ENCODE data around the gene TCF7L2. TPM values are rescaled to one million over a fixed set of nuclear protein-coding genes. Genes with fewer than 3 reads are reported as not detected.

The TCF7L2 gene
- total RNA-seq, 1 donor: 8.8 TPM

DNA sequence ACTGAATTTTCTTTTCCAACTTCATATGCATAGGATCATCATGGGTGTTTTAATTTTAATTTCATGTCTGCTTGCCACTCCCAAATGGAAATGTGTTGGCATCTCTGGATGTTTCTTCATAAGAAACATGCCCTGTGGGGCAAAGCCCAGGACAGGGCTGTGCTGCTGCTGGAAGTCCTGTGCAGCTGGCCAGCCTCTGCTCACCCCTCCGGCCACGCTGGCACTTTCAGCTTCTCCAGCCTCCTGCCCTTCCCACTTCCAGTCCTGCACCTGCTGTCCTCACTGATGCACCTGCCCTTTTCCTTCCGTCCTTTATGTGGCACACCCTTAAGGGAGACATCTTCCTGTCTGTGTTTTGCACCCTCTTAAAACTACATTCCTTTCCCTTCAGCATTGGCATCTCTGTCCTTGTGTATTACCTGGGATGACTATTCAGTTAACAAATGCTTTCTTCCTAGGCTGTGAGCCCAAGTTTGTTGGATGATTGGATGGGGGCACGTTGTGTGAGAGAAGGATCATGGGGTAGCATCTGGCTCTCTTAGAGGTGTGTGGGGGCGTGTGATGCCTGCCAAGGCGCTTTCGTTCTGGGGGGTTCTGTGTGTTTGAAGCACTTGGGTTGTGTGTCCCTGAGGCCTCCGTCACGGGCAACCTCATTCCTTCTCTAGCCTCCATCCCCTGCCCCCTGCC, 56.8 kb downstream of the TCF7L2 start:
- no peak for DNase-seq (ENCODE audit: low read depth)
- TF ChIP-seq, protein P1, sequence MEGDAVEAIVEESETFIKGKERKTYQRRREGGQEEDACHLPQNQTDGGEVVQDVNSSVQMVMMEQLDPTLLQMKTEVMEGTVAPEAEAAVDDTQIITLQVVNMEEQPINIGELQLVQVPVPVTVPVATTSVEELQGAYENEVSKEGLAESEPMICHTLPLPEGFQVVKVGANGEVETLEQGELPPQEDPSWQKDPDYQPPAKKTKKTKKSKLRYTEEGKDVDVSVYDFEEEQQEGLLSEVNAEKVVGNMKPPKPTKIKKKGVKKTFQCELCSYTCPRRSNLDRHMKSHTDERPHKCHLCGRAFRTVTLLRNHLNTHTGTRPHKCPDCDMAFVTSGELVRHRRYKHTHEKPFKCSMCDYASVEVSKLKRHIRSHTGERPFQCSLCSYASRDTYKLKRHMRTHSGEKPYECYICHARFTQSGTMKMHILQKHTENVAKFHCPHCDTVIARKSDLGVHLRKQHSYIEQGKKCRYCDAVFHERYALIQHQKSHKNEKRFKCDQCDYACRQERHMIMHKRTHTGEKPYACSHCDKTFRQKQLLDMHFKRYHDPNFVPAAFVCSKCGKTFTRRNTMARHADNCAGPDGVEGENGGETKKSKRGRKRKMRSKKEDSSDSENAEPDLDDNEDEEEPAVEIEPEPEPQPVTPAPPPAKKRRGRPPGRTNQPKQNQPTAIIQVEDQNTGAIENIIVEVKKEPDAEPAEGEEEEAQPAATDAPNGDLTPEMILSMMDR (IDR thresholded peaks at IDR 0.05; ENCODE audit: insufficient read depth, low read length): no peak
- no peak overlapping the region for H3K4me3 ChIP-seq (ENCODE audit: low read depth, low read length)

DNA sequence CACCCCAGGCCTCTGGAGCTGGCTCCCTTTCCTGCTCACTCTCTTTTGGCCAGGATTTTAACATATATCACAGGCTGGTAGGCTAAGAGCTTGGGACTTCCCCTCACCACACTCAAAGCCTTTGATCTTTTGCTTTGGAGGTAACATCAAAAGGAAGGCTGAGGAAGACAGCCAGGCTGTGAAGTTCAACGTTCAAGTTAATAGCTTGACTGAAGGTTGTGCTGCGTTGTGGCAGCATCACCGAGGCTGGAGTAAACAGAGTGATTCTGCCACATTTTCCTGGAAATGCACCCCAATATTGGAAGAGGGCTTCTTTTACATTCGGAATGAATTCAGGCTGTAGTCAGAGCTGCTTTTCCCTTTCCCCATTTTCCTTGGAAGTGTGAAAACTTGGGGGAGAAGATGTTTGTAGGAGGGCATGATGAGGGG, 57.3 kb downstream of the TCF7L2 start:
- TF ChIP-seq, protein P1 (IDR thresholded peaks at IDR 0.05; ENCODE audit: insufficient read depth, low read length): no peak
- DNase-seq (ENCODE audit: low read depth): no peak
- H3K4me3 ChIP-seq (ENCODE audit: low read depth, low read length): no peak overlapping the region

DNA sequence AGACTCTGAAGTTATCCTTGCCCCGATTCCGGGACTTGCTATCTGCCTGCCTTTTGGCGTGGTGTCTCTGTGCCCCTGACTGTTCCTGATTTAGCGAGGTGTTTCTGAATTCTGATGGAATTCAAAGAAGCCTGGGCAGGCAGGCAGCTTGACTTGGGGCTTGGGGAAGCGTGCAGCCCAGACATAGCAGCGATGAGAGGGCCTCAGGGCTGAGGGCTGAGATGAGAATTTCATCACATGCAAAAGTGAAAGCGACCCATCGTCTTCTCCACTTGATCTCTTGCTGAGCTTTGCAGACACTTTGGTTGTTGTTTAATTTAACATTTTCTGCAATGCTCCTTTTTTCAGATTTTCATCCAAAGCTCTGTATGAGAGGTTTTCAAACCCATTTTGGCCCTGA, 57.8 kb downstream of the TCF7L2 start:
- peak overlapping the region; percentile 20 for H3K4me3 ChIP-seq (ENCODE audit: low read depth, low read length)
- TF ChIP-seq, protein P1 (IDR thresholded peaks at IDR 0.05; ENCODE audit: insufficient read depth, low read length): no peak
- peak; percentile 53 for DNase-seq (ENCODE audit: low read depth)

DNA sequence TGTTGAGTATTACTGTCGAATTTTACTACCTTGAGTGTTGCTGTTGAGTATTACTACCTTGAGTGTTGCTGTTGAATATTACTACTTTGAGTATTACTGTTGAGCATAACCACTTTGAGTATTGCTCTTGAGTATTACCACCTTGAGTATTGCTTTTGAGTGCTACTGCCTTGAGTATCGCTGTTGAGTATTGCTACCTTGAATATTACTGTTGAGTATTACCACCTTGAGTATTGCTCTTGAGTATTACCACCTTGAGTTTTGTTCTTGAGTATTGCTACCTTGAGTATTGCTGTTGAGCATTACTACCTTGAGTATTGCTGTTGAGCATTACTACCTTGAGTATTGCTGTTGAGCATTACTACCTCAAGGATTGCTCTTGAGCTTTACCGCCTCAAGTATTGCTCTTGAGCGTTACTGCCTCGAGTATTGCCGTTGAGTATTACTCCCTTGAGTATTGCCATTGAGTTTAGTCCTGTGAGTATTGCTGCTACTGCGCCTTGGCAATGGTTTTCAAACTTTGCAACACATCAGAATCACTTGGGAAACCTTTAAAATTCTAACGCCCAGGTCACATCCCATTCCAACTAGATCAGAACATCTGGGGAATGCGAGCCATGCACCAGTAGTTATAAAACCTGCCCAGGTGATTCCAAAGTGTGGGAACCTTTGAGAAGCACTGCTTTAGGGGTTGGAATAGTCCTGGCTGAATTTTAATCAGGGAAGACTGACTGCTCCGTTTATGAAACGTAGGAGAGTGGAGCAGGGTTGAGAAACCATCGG, 61.7 kb downstream of the TCF7L2 start:
- TF ChIP-seq, protein P1 (IDR thresholded peaks at IDR 0.05; ENCODE audit: insufficient read depth, low read length): no peak
- no peak for DNase-seq (ENCODE audit: low read depth)
- H3K4me3 ChIP-seq (ENCODE audit: low read depth, low read length): no peak overlapping the region

DNA sequence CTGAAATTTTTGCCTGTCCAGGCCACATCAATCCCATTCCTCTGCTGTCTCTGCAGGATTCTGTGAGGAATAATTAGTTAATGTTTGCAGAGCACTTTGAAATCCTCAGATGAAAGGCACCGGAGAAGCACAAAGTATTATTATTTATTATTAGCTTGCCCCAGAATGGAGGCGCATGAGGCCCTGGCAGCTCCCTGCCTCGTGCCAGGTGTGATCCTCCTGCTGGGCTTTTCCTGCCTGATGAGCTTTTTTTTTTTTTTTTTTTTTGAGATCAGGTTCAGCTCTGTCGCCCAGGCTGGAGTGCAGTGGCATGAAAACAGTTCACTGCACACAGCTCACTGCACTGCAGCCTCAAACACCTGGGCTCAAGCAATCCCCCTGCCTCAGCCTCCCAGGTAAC, 65.2 kb downstream of the TCF7L2 start:
- no peak overlapping the region for H3K4me3 ChIP-seq (ENCODE audit: low read depth, low read length)
- DNase-seq (ENCODE audit: low read depth): no peak
- TF ChIP-seq, protein P1 (IDR thresholded peaks at IDR 0.05; ENCODE audit: insufficient read depth, low read length): no peak

DNA sequence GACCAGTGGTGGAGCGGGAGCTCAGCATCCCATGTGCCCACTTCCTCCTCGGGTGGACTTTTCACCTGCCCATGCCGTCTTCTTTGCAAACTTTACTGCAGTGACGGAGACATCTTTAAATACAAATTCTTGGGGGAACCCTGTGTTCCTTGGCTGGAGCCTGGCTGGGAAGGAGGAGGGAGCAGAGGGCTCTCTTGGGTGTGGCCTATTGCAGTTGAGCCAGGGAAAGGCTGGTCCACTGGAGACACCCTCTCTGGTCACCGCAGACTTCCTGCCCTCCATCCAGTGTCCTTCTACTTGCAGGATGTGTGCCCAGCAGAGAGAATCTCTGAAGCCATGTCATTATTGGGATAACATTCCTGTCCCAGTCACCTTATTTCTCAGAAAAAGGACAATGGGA, 67.3 kb downstream of the TCF7L2 start:
- DNase-seq (ENCODE audit: low read depth): no peak
- TF ChIP-seq, protein P1 (IDR thresholded peaks at IDR 0.05; ENCODE audit: insufficient read depth, low read length): no peak
- H3K4me3 ChIP-seq (ENCODE audit: low read depth, low read length): no peak overlapping the region

Measured in fibroblast of the aortic adventitia (primary cell).